Erythroblast (primary cell): ENCODE results near the gene STRIP1.

ENCODE experiments used
- GATA1 ChIP-seq: IDR thresholded peaks from 2 replicates; pipeline ENCODE4 v1.6.1; 2011; ENCODE audit warnings: low read depth, mild to moderate bottlenecking, control low read depth, low read length, moderate library complexity
- POLR2A ChIP-seq: IDR thresholded peaks from 2 replicates; pipeline ENCODE4 v1.6.1; 2011; ENCODE audit warnings: mild to moderate bottlenecking, low read length

DNA sequence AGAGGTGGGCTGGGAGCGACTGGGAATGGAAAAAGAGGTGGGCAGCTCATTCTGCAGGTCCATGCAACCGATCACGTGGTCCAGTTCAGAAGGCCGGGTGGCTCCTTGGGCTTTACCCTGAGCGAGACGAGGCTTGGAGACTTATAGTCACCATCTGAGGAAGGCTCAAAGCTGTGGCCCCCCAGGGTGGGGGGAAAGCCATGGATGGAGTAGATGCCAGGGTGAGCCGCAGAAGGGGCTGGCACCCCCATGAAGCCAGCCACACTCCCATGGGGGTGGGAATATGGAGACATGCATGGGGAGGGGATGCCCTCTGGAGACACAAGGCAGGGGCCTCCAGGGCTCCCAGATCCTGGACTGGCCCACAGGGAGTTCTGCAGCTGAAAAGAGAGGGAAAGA, 26.2 kb downstream of the STRIP1 start:
- TF ChIP-seq POLR2A (no peak), GATA1 (no peak)
